ENCODE data around the gene MACC1.

DNA sequence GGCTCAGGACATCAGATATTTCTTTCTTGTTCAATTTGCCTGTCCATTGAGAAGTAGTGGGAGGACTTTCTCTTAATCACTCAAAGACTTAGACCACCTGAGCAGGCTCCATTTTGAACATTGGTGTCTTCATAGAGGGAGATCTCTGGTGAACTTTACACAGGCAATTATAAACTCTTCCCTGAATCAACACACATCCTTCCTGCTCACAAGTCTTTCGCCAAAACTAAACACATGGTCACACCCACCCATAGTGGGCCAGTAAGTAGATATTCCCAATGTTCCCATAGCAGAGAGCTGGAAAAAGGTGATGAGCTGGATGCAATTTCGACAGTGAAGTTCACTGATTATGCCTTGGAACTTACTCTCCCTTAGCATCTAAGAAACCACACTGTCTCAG is 8.2 kb upstream of the MACC1 start:
- TF ChIP-seq JUND (IDR thresholded peaks at IDR 0.05) (no peak), TAF1 (conservative IDR thresholded peaks at IDR 0.05) (no peak)

All from liver (tissue), 2 donors.